ENCODE data around the gene FADS2. TPM values are rescaled to one million over a fixed set of nuclear protein-coding genes. Genes with fewer than 3 reads are reported as not detected.

Gene FADS2
- total RNA-seq, 1 experiment from 2014 or later, result 423 TPM

- ATAC-seq (no peak), DNase-seq (ENCODE audit: low spot score) (no peak)
- Mint-ChIP-seq H3K27ac (peak overlapping the region; percentile 88), H3K9me3 (no peaks in the 10 kb centered on the region), H3K27me3 (ENCODE audit: low read depth) (no peaks in the 10 kb centered on the region), H3K36me3 (no peaks in the 10 kb centered on the region; the same call in 1 of the 2 replicates), H3K4me1 (peaks cover 71% of the 10 kb centered on the region), H3K4me3 (peak overlapping the region; percentile 85)
- TF ChIP-seq CTCF (IDR thresholded peaks at IDR 0.05) (no peak), NR1H2 (CRISPR knock-in tag; IDR thresholded peaks at IDR 0.05) (no peak), ZBTB21 (CRISPR knock-in tag; IDR thresholded peaks at IDR 0.05; ENCODE audit: borderline replicate concordance) (no peak), NFE2L1 (CRISPR knock-in tag; IDR thresholded peaks at IDR 0.05) (no peak)
- ChIA-PET POLR2A (interaction anchor here (0.9 to 6.5 kb wide), 3 partner anchors 15 to 125 kb away, joined by 3 to 66 read pairs (median 5); partner anchors contain the start of genes FADS1, FEN1 and TMEM258), CTCF (interaction anchor here (1.2 to 4.7 kb wide), 6 partner anchors 12 to 117 kb away, joined by 3 to 40 read pairs (median 8); partner anchors contain the start of gene FADS1)
Observed at GRCh38 chr11:61830237-61831105, 2.4 kb downstream of the FADS2 start.

GRCh38 chr11:61832207-61832606 lies 4.1 kb downstream of the FADS2 start:
- DNase-seq (ENCODE audit: low spot score) (no peak), ATAC-seq (no peak)
- TF ChIP-seq ZNF396 (CRISPR knock-in tag; IDR thresholded peaks at IDR 0.05; ENCODE audit: borderline replicate concordance), result no peak
- no peak for TF ChIP-seq RELA (CRISPR knock-in tag; IDR thresholded peaks at IDR 0.05; ENCODE audit: borderline replicate concordance)
- TF ChIP-seq ZNF425 (CRISPR knock-in tag; conservative IDR thresholded peaks at IDR 0.05), result no peak
- TF ChIP-seq GTF2I (CRISPR knock-in tag; conservative IDR thresholded peaks at IDR 0.05), result no peak
- no peak for TF ChIP-seq NFATC4 (CRISPR knock-in tag; IDR thresholded peaks at IDR 0.05)
- Mint-ChIP-seq H3K9me3 (no peaks in the 10 kb centered on the region), H3K27ac (peak overlapping the region; percentile 97), H3K27me3 (ENCODE audit: low read depth) (no peaks in the 10 kb centered on the region), H3K36me3 (peaks cover 7% of the 10 kb centered on the region), H3K4me3 (no peak overlapping the region; the same call in 1 of the 2 replicates), H3K4me1 (peaks cover 72% of the 10 kb centered on the region)
- CTCF ChIA-PET, result interaction anchor here (2.0 to 4.7 kb wide), 2 partner anchors 17 to 35 kb away, joined by 8 to 28 read pairs; no protein-coding TSS in a partner anchor
- POLR2A ChIA-PET, result interaction anchor here (6.5 kb wide), 1 partner anchor 17 kb away, joined by 66 read pairs; the partner anchor contains the start of gene FADS1

GRCh38 chr11:61832754-61833153 lies 4.7 kb downstream of the FADS2 start:
- peaks cover 12% of the 10 kb centered on the region for H3K36me3 Mint-ChIP-seq
- H3K9me3 Mint-ChIP-seq, result no peaks in the 10 kb centered on the region
- peak overlapping the region; percentile 98 for H3K27ac Mint-ChIP-seq
- ATAC-seq (no peak), DNase-seq (ENCODE audit: low spot score) (no peak)
- H3K27me3 Mint-ChIP-seq (ENCODE audit: low read depth), result no peaks in the 10 kb centered on the region
- no peak overlapping the region for H3K4me3 Mint-ChIP-seq
- ChIA-PET POLR2A (interaction anchor here (6.5 kb wide), 1 partner anchor 17 kb away, joined by 66 read pairs; the partner anchor contains the start of gene FADS1), CTCF (interaction anchor here (1.9 to 2.3 kb wide), 3 partner anchors 16 to 66 kb away, joined by 8 to 25 read pairs (median 10); partner anchors contain the start of gene FADS1)
- H3K4me1 Mint-ChIP-seq, result peaks cover 72% of the 10 kb centered on the region
- TF ChIP-seq USF2 (CRISPR knock-in tag; IDR thresholded peaks at IDR 0.05) (no peak), ARID4B (CRISPR knock-in tag; IDR thresholded peaks at IDR 0.05; ENCODE audit: borderline replicate concordance) (no peak), ELF4 (CRISPR knock-in tag; IDR thresholded peaks at IDR 0.05; ENCODE audit: low read depth) (no peak), NR3C1 (CRISPR knock-in tag; conservative IDR thresholded peaks at IDR 0.05; ENCODE audit: low read depth) (no peak), ZNF416 (CRISPR knock-in tag; IDR thresholded peaks at IDR 0.05) (no peak), ERG (CRISPR knock-in tag; IDR thresholded peaks at IDR 0.05) (no peak), MLX (CRISPR knock-in tag; IDR thresholded peaks at IDR 0.05) (no peak)

All from WTC11 (cell line).